GM23248 (cell line): ENCODE results near the gene CHN2. TPM values are rescaled to one million over a fixed set of nuclear protein-coding genes. Genes with fewer than 3 reads are reported as not detected.

ENCODE experiments used
- DNase-seq: peaks from one replicate; pipeline ENCODE4 v3.0.0-alpha.2; 2015
- H2AFZ ChIP-seq: fragments of 200-600 bp; sonication (generic); 2 replicates; pipeline ENCODE4 v1.6.1; 2016; ENCODE audit warnings: antibody characterized with exemption
- H3F3A ChIP-seq: fragments of 200-600 bp; sonication (generic); 2 replicates; pipeline ENCODE4 v1.6.1; 2016; ENCODE audit warnings: mild to moderate bottlenecking, antibody characterized with exemption, mixed run types; ENCODE audit not compliant: insufficient read depth
- H3K27ac ChIP-seq: fragments of 200-600 bp; sonication (generic); 2 replicates; pipeline ENCODE4 v1.5.1; 2016; ENCODE audit warnings: mild to moderate bottlenecking
- H3K27me3 ChIP-seq: fragments of 200-600 bp; sonication (generic); replicated peaks from 2 replicates; pipeline ENCODE4 v1.6.1; 2016; ENCODE audit warnings: mild to moderate bottlenecking; ENCODE audit not compliant: insufficient read depth
- H3K36me3 ChIP-seq: fragments of 200-600 bp; sonication (generic); 2 replicates; pipeline ENCODE4 v1.6.1; 2016; ENCODE audit warnings: low read depth, mild to moderate bottlenecking
- H3K4me1 ChIP-seq: fragments of 200-600 bp; sonication (generic); 2 replicates; pipeline ENCODE4 v1.6.1; 2016; ENCODE audit warnings: mild to moderate bottlenecking; ENCODE audit not compliant: insufficient read depth
- H3K4me2 ChIP-seq: fragments of 200-600 bp; sonication (generic); one replicate; pipeline ENCODE4 v1.6.1; 2016; ENCODE audit warnings: mild to moderate bottlenecking; ENCODE audit not compliant: unreplicated experiment
- H3K4me3 ChIP-seq: fragments of 200-600 bp; sonication (generic); 2 replicates; pipeline ENCODE4 v1.5.1; 2016; ENCODE audit warnings: mild to moderate bottlenecking
- H3K79me2 ChIP-seq: fragments of 200-600 bp; sonication (generic); 2 replicates; pipeline ENCODE4 v1.6.1; 2016; ENCODE audit warnings: mild to moderate bottlenecking; ENCODE audit not compliant: insufficient read depth
- H3K9ac ChIP-seq: fragments of 200-600 bp; sonication (generic); 2 replicates; pipeline ENCODE4 v1.6.1; 2016; ENCODE audit warnings: mild to moderate bottlenecking
- H3K9me2 ChIP-seq: fragments of 200-600 bp; sonication (generic); 2 replicates; pipeline ENCODE4 v1.6.1; 2016; ENCODE audit warnings: mixed run types, mild to moderate bottlenecking, moderate library complexity; ENCODE audit not compliant: insufficient read depth
- H3K9me3 ChIP-seq: fragments of 200-600 bp; sonication (generic); one replicate; pipeline ENCODE4 v1.6.1; 2017; ENCODE audit warnings: low read depth
- H4K20me1 ChIP-seq: fragments of 200-600 bp; sonication (generic); 2 replicates; pipeline ENCODE4 v1.6.0; 2016; ENCODE audit not compliant: insufficient read depth
- EZH2 ChIP-seq: fragments of 200-600 bp; sonication (generic); IDR thresholded peaks from 2 replicates; pipeline ENCODE4 v1.6.1; 2018; ENCODE audit warnings: antibody characterized with exemption, mild to moderate bottlenecking; ENCODE audit not compliant: insufficient read depth, poor library complexity, severe bottlenecking
- EZH2phosphoT487 ChIP-seq: fragments of 200-600 bp; sonication (generic); IDR thresholded peaks from 2 replicates; pipeline ENCODE4 v1.6.1; 2018; ENCODE audit warnings: antibody characterized with exemption, moderate library complexity, mild to moderate bottlenecking, low read depth; ENCODE audit not compliant: insufficient read depth
- WGBS, 2 experiments: methylation state at CpG; one replicate each; pipeline ENCODE4 v1.1.6; 2015 to 2017; ENCODE audit warnings: low lambda C conversion rate in 2 of 2, low coverage in 1 of 2; ENCODE audit errors: missing lambda C conversion rate in 2 of 2; 5-methylcytosine and 5-hydroxymethylcytosine counted together
- in situ Hi-C: fragments of 300-500 bp; cut with MboI; formaldehyde crosslinking; loops from 2 replicates; pipeline ENCODE4 v1.15.0; 2020
- polyA plus RNA-seq: library from polyadenylated mRNA; unstranded; fragments of >200 nt; fragmentation: Nextera tagmentation; extraction: Ambion mirVana; gene quantifications from 2 replicates; pipeline ENCODE4 v1.2.1, GENCODE V29; 2016
- total RNA-seq: library from RNA; depleted of rRNA; stranded (reverse); fragments of >200 nt; shearing (Covaris generic); gene quantifications from 2 replicates; pipeline ENCODE4 v1.2.3, GENCODE V29; 2014

CHN2 gene
- total and polyA plus RNA-seq, 2 experiments from 2014 or later = 1.5 to 2.3 TPM

DNA sequence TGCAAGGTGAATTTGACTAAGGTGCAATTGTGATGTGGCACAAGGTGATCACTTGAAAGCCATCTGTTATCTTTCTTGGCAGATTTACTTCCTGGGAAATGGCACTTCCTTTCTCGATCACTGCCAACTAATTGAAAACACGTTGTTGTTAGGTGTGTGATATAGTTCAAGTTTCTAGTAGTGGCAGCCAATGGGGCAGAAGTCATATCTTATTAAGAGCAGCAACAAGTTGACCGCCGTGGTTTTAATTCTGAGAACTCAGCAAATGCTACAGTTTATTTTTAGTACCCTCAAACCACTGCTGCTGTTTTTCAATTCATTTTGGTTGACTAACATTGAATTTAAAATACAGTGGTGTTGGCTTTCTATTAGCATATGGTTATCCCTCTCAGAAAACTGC lies 1.6 kb downstream of the CHN2 start:
- Histone ChIP-seq H4K20me1 (no peaks in the 10 kb centered on the region), H3K9ac (no peak overlapping the region), H3K4me1 (no peaks in the 10 kb centered on the region), H3K4me3 (no peak overlapping the region), H3K9me2 (no peaks in the 10 kb centered on the region), H3K4me2 (no peak overlapping the region), H3K27ac (no peak overlapping the region), H2AFZ (no peak overlapping the region), H3K9me3 (no peaks in the 10 kb centered on the region), H3K79me2 (no peaks in the 10 kb centered on the region), H3K36me3 (no peaks in the 10 kb centered on the region), H3F3A (no peaks in the 10 kb centered on the region), H3K27me3 (peaks cover 64% of the 10 kb centered on the region)
- DNase-seq = no peak
- no peak for TF ChIP-seq EZH2phosphoT487
- no peak for TF ChIP-seq EZH2
- WGBS, 2 experiments = 81% methylated on average over 4 of the region's 4 CpGs
- in situ Hi-C loops = no loop called here

DNA sequence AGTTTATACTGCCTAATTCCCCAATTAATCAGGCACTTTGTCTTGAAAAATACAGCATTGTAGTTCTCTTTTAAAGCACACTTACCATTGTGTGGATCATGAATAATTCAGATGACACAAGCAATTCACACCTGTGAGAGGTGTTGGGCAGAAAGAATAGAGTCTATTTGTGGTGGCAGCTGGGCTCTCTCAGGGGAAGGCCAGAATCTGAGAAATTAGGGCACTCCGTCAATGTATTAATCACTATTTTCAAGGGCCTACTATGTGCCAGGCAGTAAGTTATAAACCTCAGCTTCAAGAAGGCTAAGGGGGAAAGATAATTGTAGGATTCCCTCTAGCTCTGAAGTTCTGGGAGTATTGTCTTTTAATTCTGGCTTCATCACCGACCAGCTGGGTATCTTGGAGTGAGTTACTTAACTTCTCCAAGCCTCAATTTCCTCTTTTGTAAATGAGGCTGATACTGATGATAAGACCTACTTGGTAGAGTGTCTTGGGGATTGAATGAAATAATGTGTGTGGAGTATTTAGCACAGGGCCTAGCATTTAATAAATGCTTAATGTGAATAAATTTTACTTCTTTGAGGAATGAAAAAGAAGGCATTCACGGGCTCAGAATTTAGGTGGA lies 2.5 kb downstream of the CHN2 start:
- H3K79me2 ChIP-seq = no peaks in the 10 kb centered on the region
- H3K36me3 ChIP-seq = no peaks in the 10 kb centered on the region
- H3K9ac ChIP-seq = no peak overlapping the region
- H3F3A ChIP-seq = no peaks in the 10 kb centered on the region
- DNase-seq = no peak
- WGBS, 2 experiments = 81 to 84% methylated on average over 3 of the region's 3 CpGs
- H3K4me2 ChIP-seq = no peak overlapping the region
- no peaks in the 10 kb centered on the region for H4K20me1 ChIP-seq
- in situ Hi-C loops = no loop called here
- TF ChIP-seq EZH2phosphoT487 (no peak), EZH2 (no peak)
- no peaks in the 10 kb centered on the region for H3K4me1 ChIP-seq
- peaks cover 57% of the 10 kb centered on the region for H3K27me3 ChIP-seq
- H3K27ac ChIP-seq = no peak overlapping the region
- no peak overlapping the region for H2AFZ ChIP-seq
- H3K9me3 ChIP-seq = no peaks in the 10 kb centered on the region
- no peak overlapping the region for H3K4me3 ChIP-seq
- no peaks in the 10 kb centered on the region for H3K9me2 ChIP-seq

DNA sequence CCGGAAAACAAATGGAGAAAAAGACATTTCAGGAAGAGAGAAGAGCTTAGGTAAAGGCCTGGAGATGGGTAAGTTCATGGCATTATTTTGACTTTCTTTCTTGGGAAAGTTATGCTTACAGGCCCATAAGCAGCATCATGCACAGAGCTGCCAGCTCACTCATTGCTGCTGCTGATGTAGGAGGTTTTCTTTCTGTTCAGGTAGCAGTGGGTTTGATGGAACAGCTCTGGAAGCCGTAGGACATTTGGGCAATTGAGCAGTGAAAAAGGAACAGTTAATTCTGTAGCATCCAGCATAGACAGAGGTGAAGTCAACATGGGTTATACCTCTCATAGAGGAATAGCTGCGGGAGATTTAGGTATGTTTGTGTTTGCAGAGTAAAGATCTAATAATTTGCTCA lies 3.3 kb downstream of the CHN2 start:
- Histone ChIP-seq H3K9ac (no peak overlapping the region), H3K36me3 (no peaks in the 10 kb centered on the region), H4K20me1 (no peaks in the 10 kb centered on the region), H3K9me3 (no peaks in the 10 kb centered on the region), H3K4me3 (no peak overlapping the region), H3K4me1 (no peaks in the 10 kb centered on the region), H3K79me2 (no peaks in the 10 kb centered on the region), H2AFZ (no peak overlapping the region), H3F3A (no peaks in the 10 kb centered on the region), H3K27ac (no peak overlapping the region), H3K4me2 (no peak overlapping the region), H3K27me3 (peaks cover 50% of the 10 kb centered on the region), H3K9me2 (no peaks in the 10 kb centered on the region)
- WGBS, 2 experiments = 72 to 76% methylated on average over 3 of the region's 3 CpGs
- in situ Hi-C loops = no loop called here
- DNase-seq = no peak
- TF ChIP-seq EZH2phosphoT487 = no peak
- no peak for TF ChIP-seq EZH2

DNA sequence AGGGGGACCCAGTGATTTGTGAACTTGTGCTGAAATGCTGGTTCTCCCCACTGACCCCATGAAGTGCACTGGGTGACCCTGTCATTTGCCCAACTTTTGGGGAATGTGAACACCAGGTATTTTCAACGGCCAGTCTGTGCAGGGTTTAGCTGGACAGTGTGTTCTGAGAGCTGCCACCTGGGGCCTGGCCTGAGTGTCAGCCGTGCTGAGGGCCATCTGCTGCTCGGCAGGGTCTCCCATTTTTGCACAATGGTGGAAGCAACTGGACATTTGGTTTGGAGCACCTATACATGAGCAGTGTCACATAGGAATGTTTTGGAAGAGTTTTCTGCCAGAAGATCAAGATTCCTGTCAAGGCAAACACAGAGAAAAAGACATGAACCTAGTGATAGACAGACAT lies 5.2 kb downstream of the CHN2 start:
- no peak overlapping the region for H3K4me3 ChIP-seq
- TF ChIP-seq EZH2 = no peak
- TF ChIP-seq EZH2phosphoT487 = no peak
- no peaks in the 10 kb centered on the region for H3K36me3 ChIP-seq
- no peak overlapping the region for H3K9ac ChIP-seq
- H3K4me1 ChIP-seq = no peaks in the 10 kb centered on the region
- H2AFZ ChIP-seq = no peak overlapping the region
- no peak overlapping the region for H3K27ac ChIP-seq
- H3K79me2 ChIP-seq = no peaks in the 10 kb centered on the region
- in situ Hi-C loops = no loop called here
- no peaks in the 10 kb centered on the region for H3K9me3 ChIP-seq
- peaks cover 53% of the 10 kb centered on the region for H3K27me3 ChIP-seq
- no peaks in the 10 kb centered on the region for H3K9me2 ChIP-seq
- H3F3A ChIP-seq = no peaks in the 10 kb centered on the region
- no peak for DNase-seq
- H4K20me1 ChIP-seq = no peaks in the 10 kb centered on the region
- no peak overlapping the region for H3K4me2 ChIP-seq
- WGBS, 2 experiments = 72 to 85% methylated on average over 3 of the region's 3 CpGs

DNA sequence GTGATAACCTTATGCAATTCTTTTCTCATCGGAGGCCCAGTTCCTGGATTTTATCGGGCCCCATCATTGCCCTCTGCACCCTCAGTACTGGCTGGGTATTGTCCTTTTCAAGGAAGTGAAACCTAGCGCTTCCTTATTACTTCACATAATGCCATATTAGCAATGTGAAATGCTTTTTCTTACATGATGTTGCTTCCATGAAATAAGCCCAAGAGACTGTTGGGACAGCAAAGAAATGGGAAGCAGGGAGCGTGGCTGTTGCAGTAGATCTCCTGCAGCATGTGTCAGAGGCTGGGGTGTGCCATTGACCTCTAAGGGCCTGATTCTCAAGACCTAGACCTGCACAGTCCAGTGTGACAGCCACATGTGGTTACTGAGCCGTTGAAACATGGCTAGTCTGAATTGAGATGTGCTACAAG lies 8.1 kb downstream of the CHN2 start:
- in situ Hi-C loops = no loop called here
- Histone ChIP-seq H3F3A (no peaks in the 10 kb centered on the region), H3K9ac (no peak overlapping the region), H3K79me2 (no peaks in the 10 kb centered on the region), H3K4me2 (no peak overlapping the region), H3K27ac (no peak overlapping the region), H3K9me3 (no peaks in the 10 kb centered on the region), H3K4me3 (no peak overlapping the region), H4K20me1 (no peaks in the 10 kb centered on the region), H2AFZ (no peak overlapping the region), H3K36me3 (no peaks in the 10 kb centered on the region), H3K9me2 (no peaks in the 10 kb centered on the region), H3K27me3 (peaks cover 24% of the 10 kb centered on the region), H3K4me1 (no peaks in the 10 kb centered on the region)
- WGBS, 2 experiments = 76 to 78% methylated on average over 5 of the region's 5 CpGs
- DNase-seq = no peak
- TF ChIP-seq EZH2 (no peak), EZH2phosphoT487 (no peak)
